Esophagus squamous epithelium (tissue), 5 donors: ENCODE results near the gene TNRC6A. TPM values are rescaled to one million over a fixed set of nuclear protein-coding genes. Genes with fewer than 3 reads are reported as not detected.

ENCODE experiments used
- DNase-seq: peaks from one replicate; lab custom pipeline; 2025; lab: John Stamatoyannopoulos, UW
- H3K27ac ChIP-seq, 4 donors: fragments of 200-600 bp; sonication (generic); one replicate each; pipeline ENCODE4 v1.5.1; 2016 to 2019; ENCODE audit warnings: mild to moderate bottlenecking in 1 of 4
- H3K27me3 ChIP-seq, 4 donors: fragments of 200-600 bp; sonication (generic); 1 replicate in 3 of 4; 2 replicates in 1 of 4; pipeline versions ENCODE4 v1.5.1 to v1.6.0; 2017 to 2021; ENCODE audit warnings: antibody characterized with exemption in 1 of 4
- H3K36me3 ChIP-seq, 3 donors: fragments of 200-600 bp; sonication (generic); one replicate each; pipeline ENCODE4 v1.5.1; 2016 to 2019
- H3K4me1 ChIP-seq, 3 donors: fragments of 200-600 bp; sonication (generic); one replicate each; pipeline ENCODE4 v1.5.1; 2017 to 2019
- H3K4me3 ChIP-seq, 4 donors: fragments of 200-600 bp; sonication (generic); 1 replicate in 3 of 4; 2 replicates in 1 of 4; pipeline ENCODE4 v1.5.1; 2016 to 2019; ENCODE audit warnings: mild to moderate bottlenecking in 2 of 4, moderate library complexity in 1 of 4
- H3K9me3 ChIP-seq, 3 donors: fragments of 200-600 bp; sonication (generic); one replicate each; pipeline ENCODE4 v1.5.1; 2016 to 2019
- POLR2A ChIP-seq, 4 donors: fragments of 450-650 bp; IDR thresholded peaks; one replicate each; pipeline ENCODE4 v1.6.1; 2017; ENCODE audit warnings: antibody characterized with exemption in 4 of 4, mild to moderate bottlenecking in 4 of 4, moderate library complexity in 3 of 4
- WGBS, 2 donors: methylation state at CpG; one replicate each; pipeline ENCODE4 v1.1.5; 2018; 5-methylcytosine and 5-hydroxymethylcytosine counted together
- intact Hi-C: fragments of 100-400 bp; cut with DNase I; formaldehyde crosslinking; loops from one replicate; pipeline ENCODE4 v1.15.0; 2022
- total RNA-seq, 4 donors: library from RNA; depleted of rRNA; stranded (reverse); fragments of >200 nt; gene quantifications; one replicate each; pipeline ENCODE4 v1.1.0, GENCODE V29; 2016
- TF ChIP-seq, protein P1 (sequence below), 6 experiments: fragments of 450-650 bp in 4 of 6; fragments of 200-600 bp in 2 of 6; sonication (generic) in 2 of 6; IDR thresholded peaks; one replicate each; pipeline ENCODE4 v1.5.1; 2016 to 2019; ENCODE audit warnings: antibody characterized with exemption in 6 of 6, mild to moderate bottlenecking in 4 of 6, moderate library complexity in 4 of 6
- donor health status: DM: yes; HTN: yes; CAD: no.

The TNRC6A gene
- total RNA-seq, 4 donors from 2014 or later: 12.3 to 34.0 (median 18.5) TPM

DNA sequence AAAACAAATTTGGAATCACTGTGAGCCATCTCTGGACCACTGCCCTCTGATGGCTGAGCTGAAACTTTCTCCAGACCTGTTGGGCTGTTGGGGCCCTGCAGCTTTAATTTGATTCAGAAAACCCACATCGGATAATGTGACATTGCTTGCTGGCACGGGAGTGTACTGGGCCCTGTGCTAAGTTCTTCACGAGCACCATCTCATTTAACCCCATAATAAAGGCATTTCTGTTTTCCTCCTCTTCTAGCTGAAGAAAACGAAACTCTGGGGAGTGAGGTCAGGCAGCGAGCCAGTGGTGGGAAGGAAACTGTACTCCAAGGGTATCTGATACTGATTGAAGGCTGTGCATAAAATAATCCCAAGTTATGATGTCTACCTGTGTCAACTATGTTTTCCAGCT, 34.5 kb upstream of the TNRC6A start:
- no peak for DNase-seq
- no peak overlapping the region for H3K27ac ChIP-seq
- H3K9me3 ChIP-seq: no peaks in the 10 kb centered on the region
- TF ChIP-seq POLR2A (IDR thresholded peaks at IDR 0.05): no peak
- TF ChIP-seq, protein P1, sequence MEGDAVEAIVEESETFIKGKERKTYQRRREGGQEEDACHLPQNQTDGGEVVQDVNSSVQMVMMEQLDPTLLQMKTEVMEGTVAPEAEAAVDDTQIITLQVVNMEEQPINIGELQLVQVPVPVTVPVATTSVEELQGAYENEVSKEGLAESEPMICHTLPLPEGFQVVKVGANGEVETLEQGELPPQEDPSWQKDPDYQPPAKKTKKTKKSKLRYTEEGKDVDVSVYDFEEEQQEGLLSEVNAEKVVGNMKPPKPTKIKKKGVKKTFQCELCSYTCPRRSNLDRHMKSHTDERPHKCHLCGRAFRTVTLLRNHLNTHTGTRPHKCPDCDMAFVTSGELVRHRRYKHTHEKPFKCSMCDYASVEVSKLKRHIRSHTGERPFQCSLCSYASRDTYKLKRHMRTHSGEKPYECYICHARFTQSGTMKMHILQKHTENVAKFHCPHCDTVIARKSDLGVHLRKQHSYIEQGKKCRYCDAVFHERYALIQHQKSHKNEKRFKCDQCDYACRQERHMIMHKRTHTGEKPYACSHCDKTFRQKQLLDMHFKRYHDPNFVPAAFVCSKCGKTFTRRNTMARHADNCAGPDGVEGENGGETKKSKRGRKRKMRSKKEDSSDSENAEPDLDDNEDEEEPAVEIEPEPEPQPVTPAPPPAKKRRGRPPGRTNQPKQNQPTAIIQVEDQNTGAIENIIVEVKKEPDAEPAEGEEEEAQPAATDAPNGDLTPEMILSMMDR (IDR thresholded peaks at IDR 0.05): no peak
- H3K36me3 ChIP-seq: no peaks in the 10 kb centered on the region
- no peak overlapping the region for H3K4me3 ChIP-seq
- intact Hi-C loops: no loop called here
- WGBS, 2 donors: 51 to 60% methylated on average over 4 to 5 of the region's 5 CpGs
- H3K27me3 ChIP-seq: no peaks in the 10 kb centered on the region
- H3K4me1 ChIP-seq: no peaks in the 10 kb centered on the region

DNA sequence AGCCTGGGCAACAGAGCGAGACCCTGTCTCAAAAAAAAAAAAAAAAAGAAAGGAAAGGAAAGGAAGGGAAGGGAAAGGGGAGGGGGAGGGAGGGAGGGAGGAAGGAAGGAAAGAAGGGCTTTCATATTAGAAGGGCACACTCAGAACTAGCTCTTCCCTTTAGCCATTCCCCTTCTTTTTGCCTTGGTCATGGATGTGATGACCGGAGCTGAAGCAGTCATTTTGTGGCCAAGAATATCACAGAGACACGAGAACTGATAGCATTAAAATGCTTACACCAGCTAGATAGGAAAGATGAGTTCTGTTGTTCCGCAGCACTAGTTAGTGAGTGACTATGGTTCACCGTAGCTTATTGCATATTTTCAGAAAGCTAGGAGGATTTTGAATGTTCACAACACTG, 32.8 kb upstream of the TNRC6A start:
- TF ChIP-seq POLR2A (IDR thresholded peaks at IDR 0.05): no peak
- TF ChIP-seq, protein P1 (IDR thresholded peaks at IDR 0.05): no peak
- no peak for DNase-seq

DNA sequence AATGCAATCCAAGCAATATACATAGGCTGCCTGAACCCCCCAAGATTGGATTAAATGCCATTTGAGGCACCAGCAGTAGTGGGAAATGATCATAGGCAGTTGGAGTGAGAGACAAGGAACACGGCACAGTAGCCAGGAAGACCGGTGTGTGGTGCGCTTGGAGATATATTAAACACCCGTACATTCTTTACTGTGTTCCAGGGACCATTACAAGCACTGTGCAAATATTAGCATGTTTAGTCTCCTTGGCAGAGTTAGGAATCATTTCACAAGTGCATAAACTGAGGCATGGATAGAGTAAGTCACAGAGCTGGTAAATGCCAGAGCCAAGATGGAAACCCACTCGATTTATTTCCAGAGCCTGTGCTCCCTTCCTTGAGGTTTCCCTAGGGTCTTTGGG, 31.1 kb upstream of the TNRC6A start:
- no peak overlapping the region for H3K27ac ChIP-seq
- H3K4me3 ChIP-seq: no peak overlapping the region
- intact Hi-C loops: no loop called here

More for the DNA sequence above, 32.8 kb upstream of the TNRC6A start:
- intact Hi-C loops: no loop called here
- Histone ChIP-seq H3K27me3 (no peaks in the 10 kb centered on the region), H3K9me3 (no peaks in the 10 kb centered on the region), H3K27ac (no peak overlapping the region), H3K4me3 (no peak overlapping the region), H3K4me1 (peaks cover 4 to 14% (median 11%) of the 10 kb centered on the region in 3 donors), H3K36me3 (no peaks in the 10 kb centered on the region)
- 74 to 83% methylated on average over 5 of the region's 5 CpGs for WGBS, 2 donors

DNA sequence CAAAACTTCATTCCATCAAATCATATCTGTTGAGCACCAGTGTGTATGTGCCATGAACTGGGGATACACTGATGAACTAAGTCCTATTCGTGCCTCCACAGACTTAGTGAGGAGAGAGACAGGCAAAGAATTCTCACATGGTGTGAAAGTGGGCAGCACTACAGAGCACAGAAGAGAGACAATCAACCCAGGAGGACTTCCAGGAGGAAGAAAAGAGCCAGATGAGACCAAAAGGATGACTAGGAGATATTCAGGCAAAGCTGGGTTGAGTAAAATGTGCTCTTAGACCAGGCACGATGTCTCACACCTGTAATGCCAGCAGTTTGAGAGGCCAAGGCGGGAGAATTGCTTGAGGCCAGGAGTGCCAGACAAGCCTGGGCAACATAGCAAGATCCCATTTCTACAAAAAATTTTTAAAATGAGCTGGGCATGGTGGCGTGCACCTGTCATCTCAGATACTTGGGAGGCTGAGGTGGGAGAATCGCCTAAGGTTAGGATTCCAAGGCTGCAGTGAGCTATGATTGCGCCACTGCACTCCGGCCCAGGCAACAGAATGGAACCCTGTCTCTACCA, 30.2 kb upstream of the TNRC6A start:
- H3K4me3 ChIP-seq: no peak overlapping the region
- H3K36me3 ChIP-seq: no peaks in the 10 kb centered on the region
- H3K27me3 ChIP-seq: no peaks in the 10 kb centered on the region
- H3K4me1 ChIP-seq: peaks cover 4 to 23% (median 13%) of the 10 kb centered on the region in 3 donors
- intact Hi-C loops: no loop called here
- H3K9me3 ChIP-seq: no peaks in the 10 kb centered on the region
- TF ChIP-seq, protein P1 (IDR thresholded peaks at IDR 0.05): no peak
- DNase-seq: no peak
- peak overlapping the region in 2 of 4 donors; percentile 67 to 73 for H3K27ac ChIP-seq
- 79 to 80% methylated on average over 7 of the region's 7 CpGs for WGBS, 2 donors

More for the DNA sequence above, 31.1 kb upstream of the TNRC6A start:
- no peak for DNase-seq
- Histone ChIP-seq H3K4me1 (peaks cover 4 to 23% (median 13%) of the 10 kb centered on the region in 3 donors), H3K9me3 (no peaks in the 10 kb centered on the region), H3K27me3 (no peaks in the 10 kb centered on the region), H3K36me3 (no peaks in the 10 kb centered on the region)
- no peak for TF ChIP-seq POLR2A (IDR thresholded peaks at IDR 0.05)
- WGBS, 2 donors: 87 to 88% methylated on average over 5 of the region's 5 CpGs

DNA sequence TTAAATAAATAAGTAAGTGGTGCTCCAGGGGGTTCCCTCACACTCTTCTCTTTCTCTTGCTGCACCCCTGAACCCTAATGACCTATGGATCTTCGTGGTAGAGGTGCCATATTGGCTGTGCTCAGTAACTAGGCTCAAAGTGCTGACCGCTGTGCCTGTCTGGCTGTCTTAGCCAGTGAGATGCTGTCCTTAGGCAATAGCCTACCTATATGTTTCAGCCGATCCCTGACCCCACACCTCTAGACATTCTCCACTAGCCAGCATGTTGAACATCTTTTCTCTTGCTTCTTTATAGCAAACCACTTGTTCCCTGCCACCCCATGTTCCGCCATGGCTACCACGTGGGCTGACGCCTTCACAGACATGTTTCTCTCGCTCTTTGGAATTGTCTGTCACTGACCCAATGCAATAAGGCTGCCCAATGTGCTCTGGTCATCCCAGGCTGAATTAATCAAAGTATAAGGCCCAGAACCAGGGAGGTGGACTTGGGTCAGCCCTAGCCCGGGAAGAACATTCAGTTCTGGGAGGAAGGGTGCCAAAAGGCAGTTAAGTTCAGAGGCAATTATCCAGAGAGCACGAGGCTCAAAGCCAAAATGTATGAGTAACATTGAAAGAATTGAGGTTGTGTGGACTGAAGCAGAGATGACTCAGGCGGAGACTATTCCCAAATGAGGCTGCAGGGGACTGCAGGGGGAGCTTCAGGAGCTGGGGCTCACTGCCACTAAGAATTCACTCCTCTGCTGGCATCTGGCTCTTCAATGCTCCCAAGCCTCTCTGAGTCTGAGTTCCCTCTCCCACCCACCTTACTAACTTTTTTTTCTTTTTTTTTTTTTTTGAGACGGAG, 28.7 kb upstream of the TNRC6A start:
- 38 to 44% methylated on average over 11 of the region's 11 CpGs for WGBS, 2 donors
- intact Hi-C loops: no loop called here

More for the DNA sequence above, 28.7 kb upstream of the TNRC6A start:
- peak; percentile 2 for DNase-seq
- H3K36me3 ChIP-seq: no peaks in the 10 kb centered on the region
- peaks cover 4 to 23% (median 13%) of the 10 kb centered on the region in 3 donors for H3K4me1 ChIP-seq
- H3K4me3 ChIP-seq: no peak overlapping the region
- H3K27me3 ChIP-seq: no peaks in the 10 kb centered on the region
- TF ChIP-seq, protein P1 (IDR thresholded peaks at IDR 0.05): peak in 4 of 6 experiments; percentile 11 to 36 (median 27)
- no peak for TF ChIP-seq POLR2A (IDR thresholded peaks at IDR 0.05)
- H3K9me3 ChIP-seq: no peaks in the 10 kb centered on the region
- H3K27ac ChIP-seq: peak overlapping the region; percentile 44 to 84 (median 73)
